ENCODE measurements around the gene HEATR3. TPM values are rescaled to one million over a fixed set of nuclear protein-coding genes. Genes with fewer than 3 reads are reported as not detected.

The HEATR3 gene
- total RNA-seq, 1 donor from 2014 or later: 16.8 TPM

DNA sequence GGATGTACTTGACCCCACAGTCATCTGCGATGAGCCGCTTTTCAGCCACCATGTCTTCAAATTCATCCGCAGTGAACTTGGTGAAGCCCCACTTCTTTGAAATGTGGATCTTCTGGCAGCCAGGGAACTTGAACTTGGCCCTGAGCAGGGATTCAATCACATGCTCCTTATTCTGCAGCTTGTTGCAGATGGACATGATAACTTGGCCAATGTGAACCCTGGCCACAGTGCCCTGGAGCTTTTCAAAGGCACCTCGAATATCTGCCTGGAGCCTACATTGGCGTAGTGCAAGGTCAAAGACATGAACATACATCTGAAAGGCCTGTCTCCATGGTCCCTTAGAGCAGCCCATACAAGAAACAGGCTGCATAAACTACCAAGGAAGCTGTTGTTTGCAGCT is 85.6 kb downstream of the HEATR3 start:
- Histone ChIP-seq H3K9me3 (no peaks in the 10 kb centered on the region), H3K27me3 (no peaks in the 10 kb centered on the region), H3K4me1 (peaks cover 26% of the 10 kb centered on the region), H3K36me3 (no peaks in the 10 kb centered on the region), H3K27ac (no peak overlapping the region), H3K4me3 (no peak overlapping the region)
- intact Hi-C loops (cut with DNase I): no loop called here
- DNase-seq: no peak
- TF ChIP-seq, protein P1, sequence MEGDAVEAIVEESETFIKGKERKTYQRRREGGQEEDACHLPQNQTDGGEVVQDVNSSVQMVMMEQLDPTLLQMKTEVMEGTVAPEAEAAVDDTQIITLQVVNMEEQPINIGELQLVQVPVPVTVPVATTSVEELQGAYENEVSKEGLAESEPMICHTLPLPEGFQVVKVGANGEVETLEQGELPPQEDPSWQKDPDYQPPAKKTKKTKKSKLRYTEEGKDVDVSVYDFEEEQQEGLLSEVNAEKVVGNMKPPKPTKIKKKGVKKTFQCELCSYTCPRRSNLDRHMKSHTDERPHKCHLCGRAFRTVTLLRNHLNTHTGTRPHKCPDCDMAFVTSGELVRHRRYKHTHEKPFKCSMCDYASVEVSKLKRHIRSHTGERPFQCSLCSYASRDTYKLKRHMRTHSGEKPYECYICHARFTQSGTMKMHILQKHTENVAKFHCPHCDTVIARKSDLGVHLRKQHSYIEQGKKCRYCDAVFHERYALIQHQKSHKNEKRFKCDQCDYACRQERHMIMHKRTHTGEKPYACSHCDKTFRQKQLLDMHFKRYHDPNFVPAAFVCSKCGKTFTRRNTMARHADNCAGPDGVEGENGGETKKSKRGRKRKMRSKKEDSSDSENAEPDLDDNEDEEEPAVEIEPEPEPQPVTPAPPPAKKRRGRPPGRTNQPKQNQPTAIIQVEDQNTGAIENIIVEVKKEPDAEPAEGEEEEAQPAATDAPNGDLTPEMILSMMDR (IDR thresholded peaks at IDR 0.05): no peak
- ATAC-seq: no peak

DNA sequence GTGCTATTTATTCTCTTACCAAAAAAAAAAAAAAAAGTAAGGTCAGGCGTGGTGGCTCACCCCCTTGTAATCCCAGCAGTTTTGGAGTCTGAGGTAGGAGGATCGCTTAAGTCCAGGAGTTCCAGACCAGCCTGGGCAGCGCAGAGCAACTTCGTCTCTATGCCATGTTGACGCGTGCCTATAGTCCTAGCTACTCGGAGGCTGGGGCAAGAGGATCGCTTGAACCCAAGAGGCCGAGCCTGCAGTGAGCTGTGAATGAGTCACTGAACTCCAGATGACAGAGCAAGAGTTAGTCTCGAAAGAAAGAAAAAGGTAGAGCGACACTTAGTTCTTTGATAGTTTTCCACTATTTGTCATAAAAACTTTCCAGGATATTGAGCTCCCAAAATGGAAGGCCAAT is 86.0 kb downstream of the HEATR3 start:
- H3K36me3 ChIP-seq: no peaks in the 10 kb centered on the region
- H3K27me3 ChIP-seq: no peaks in the 10 kb centered on the region
- TF ChIP-seq, protein P1 (IDR thresholded peaks at IDR 0.05): no peak
- no peak for DNase-seq
- peaks cover 30% of the 10 kb centered on the region for H3K4me1 ChIP-seq
- peak overlapping the region; percentile 72 for H3K4me3 ChIP-seq
- no peaks in the 10 kb centered on the region for H3K9me3 ChIP-seq
- ATAC-seq: no peak
- H3K27ac ChIP-seq: no peak overlapping the region
- intact Hi-C loops (cut with DNase I): no loop called here

DNA sequence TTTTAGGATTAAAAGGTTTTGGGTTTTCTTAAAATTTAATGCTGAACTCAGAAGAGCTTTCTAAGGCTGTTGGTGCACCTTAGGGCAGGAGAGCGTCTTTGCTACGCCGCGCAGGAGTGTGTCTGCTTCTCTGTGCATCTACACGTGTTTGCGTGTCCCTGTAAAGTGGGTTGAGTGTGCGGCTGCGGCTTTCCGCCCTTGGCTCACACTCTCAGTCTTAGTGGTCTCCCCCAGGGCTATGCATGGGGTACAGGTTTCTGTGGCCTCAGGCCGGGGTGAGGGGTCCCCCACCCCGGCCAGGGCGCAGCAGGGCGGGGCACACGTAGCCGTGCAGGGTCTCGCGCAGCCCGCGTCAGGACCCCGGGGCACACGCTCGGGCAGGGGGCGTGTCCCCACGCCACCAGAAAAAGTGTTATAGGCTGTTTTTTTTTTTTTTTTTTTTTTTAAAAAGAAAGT is 86.6 kb downstream of the HEATR3 start:
- no peak for DNase-seq
- Histone ChIP-seq H3K27ac (peak overlapping the region; percentile 98), H3K4me3 (peak overlapping the region; percentile 72), H3K4me1 (peaks cover 32% of the 10 kb centered on the region), H3K36me3 (no peaks in the 10 kb centered on the region), H3K27me3 (no peaks in the 10 kb centered on the region), H3K9me3 (no peaks in the 10 kb centered on the region)
- ATAC-seq: peak; percentile 35
- intact Hi-C loops (cut with DNase I): no loop called here
- TF ChIP-seq, protein P1 (IDR thresholded peaks at IDR 0.05): no peak

DNA sequence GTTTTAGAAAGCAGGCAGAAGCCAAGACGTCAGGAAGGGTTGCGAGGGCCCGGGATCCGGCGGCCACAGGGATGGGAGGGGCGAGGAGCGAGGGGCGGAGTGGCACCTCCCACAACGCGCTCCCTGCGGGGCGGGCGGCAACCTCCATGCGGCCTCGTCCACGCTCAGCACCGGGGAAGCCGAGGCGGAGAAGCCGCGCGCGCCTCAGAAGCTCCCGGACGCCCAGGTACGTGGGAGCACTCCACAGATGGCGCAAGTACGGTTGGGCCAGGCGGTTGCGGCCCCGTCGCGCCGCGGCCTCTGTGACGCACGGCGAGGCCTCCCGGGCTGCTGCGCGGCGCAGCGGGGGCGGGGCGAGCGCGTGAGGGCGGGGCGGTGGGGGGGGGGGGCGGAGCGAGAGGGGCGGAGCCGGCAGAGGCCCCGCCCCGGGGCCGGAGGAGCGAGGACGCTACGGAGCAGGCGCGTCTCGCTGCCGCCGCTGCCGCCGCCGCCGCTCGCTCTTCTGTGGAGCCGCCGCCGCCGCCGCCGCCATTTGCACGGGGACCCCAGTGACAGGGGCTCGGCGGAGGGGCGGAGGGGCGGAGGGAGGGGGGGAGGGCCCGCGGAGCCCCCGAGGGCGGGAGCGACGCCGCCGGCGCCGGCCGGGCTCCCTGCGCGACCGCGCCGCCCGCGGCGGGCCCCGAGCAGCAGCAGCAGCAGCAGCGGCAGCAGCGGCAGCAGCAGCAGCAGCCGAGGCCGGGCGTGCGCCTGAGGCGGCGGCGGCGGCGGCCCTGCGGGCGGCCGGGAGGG is 87.2 kb downstream of the HEATR3 start, which contains the start of gene TENT4B:
TSS of gene TENT4B (plus strand) at position 500 of the 789 bp plus-strand sequence. CDS start 316 bp downstream, outside the sequence.
- intact Hi-C loops (cut with DNase I): no loop called here
- peak; percentile 94 for ATAC-seq
- Histone ChIP-seq H3K27ac (peak within 1 kb of the TSS; percentile 98), H3K4me1 (peaks cover 34% of the 10 kb centered on the region), H3K9me3 (no peaks in the 10 kb centered on the region), H3K4me3 (peak within 1 kb of the TSS; percentile 82), H3K36me3 (no peaks in the 10 kb centered on the region), H3K27me3 (no peaks in the 10 kb centered on the region)
- DNase-seq: peak; percentile 95
- TF ChIP-seq, protein P1 (IDR thresholded peaks at IDR 0.05): no peak

DNA sequence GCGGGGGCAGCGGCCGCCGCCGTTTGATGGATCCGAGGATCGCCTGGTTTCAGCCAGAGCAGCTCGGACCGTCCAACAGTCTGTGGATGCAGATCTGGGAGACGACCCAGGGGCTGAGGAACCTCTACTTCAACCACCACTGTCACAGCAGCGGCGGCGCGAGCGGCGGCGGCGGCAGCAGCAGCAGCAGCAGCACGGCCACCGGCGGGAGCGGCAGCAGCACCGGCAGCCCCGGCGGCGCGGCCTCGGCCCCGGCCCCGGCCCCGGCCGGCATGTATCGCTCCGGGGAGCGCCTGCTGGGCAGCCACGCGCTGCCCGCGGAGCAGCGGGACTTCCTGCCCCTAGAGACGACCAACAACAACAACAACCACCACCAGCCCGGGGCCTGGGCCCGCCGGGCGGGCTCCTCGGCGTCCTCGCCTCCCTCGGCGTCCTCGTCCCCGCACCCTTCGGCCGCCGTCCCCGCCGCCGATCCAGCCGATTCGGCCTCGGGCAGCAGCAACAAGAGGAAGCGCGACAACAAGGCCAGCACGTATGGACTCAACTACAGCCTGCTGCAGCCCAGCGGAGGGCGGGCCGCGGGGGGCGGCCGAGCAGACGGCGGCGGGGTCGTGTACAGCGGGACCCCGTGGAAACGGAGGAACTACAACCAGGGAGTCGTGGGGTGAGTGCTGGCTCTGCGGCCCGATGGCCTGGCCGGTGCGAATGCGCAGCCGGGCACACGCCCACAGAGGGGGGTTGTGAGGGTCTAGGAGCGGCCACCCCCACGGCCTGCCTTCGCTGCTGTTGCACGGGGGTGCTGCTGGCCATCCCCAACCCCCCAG is 88.0 kb downstream of the HEATR3 start:
- DNase-seq (peak; percentile 78), ATAC-seq (peak; percentile 4)
- Histone ChIP-seq H3K27me3 (no peaks in the 10 kb centered on the region), H3K27ac (peak overlapping the region; percentile 75), H3K4me1 (peaks cover 34% of the 10 kb centered on the region), H3K9me3 (no peaks in the 10 kb centered on the region), H3K36me3 (no peaks in the 10 kb centered on the region), H3K4me3 (peak overlapping the region; percentile 82)
- intact Hi-C loops (cut with DNase I): no loop called here
- TF ChIP-seq, protein P1 (IDR thresholded peaks at IDR 0.05): no peak
